H1 (cell line): ENCODE measurements around the gene PTGES. TPM values are rescaled to one million over a fixed set of nuclear protein-coding genes. Genes with fewer than 3 reads are reported as not detected.

Source experiments
- CTCF ChIA-PET: fragments of 300-600 bp; sonication (Branson Sonifier 250); formaldehyde crosslinking; loops from one replicate; lab custom pipeline; 2021; ENCODE audit not compliant: partially characterized antibody; lab: Charles Lee
- POLR2A ChIA-PET: fragments of 300-600 bp; sonication (Branson Sonifier 250); formaldehyde crosslinking; loops from one replicate; lab custom pipeline; 2021; ENCODE audit warnings: inconsistent platforms; ENCODE audit not compliant: partially characterized antibody; lab: Charles Lee
- DNase-seq, 2 experiments: peaks; one replicate each; pipeline versions ENCODE4 v3.0.0 to v3.0.0-alpha.2; 2010 to 2022; ENCODE audit warnings: low spot score in 2 of 2, low read depth in 1 of 2, mixed read lengths in 1 of 2
- FAIRE-seq: peaks from 2 replicates; lab custom pipeline; 2011; peaks lifted over from hg19 to GRCh38; lab: Jason Lieb, UNC
- H2AFZ ChIP-seq: 2 replicates; pipeline ENCODE4 v1.8.1; 2012; ENCODE audit warnings: low read length, inconsistent platforms
- H2AK5ac ChIP-seq: 2 replicates; pipeline ENCODE4 v1.6.1; 2013; ENCODE audit warnings: low read depth, low read length
- H2BK120ac ChIP-seq: replicated peaks from 2 replicates; pipeline ENCODE3; 2013; ENCODE audit warnings: low read depth, low read length, inconsistent platforms
- H2BK12ac ChIP-seq: 2 replicates; pipeline ENCODE4 v1.6.1; 2013; ENCODE audit warnings: low read depth, low read length
- H2BK15ac ChIP-seq: 2 replicates; pipeline ENCODE4 v1.6.1; 2013; ENCODE audit warnings: low read length
- H2BK20ac ChIP-seq: 2 replicates; pipeline ENCODE4 v1.6.1; 2013; ENCODE audit warnings: low read length
- H2BK5ac ChIP-seq: 2 replicates; pipeline ENCODE4 v1.6.1; 2013; ENCODE audit warnings: low read depth, low read length
- H3K14ac ChIP-seq: 2 replicates; pipeline ENCODE4 v1.6.1; 2013; ENCODE audit warnings: inconsistent platforms; ENCODE audit not compliant: insufficient read length
- H3K18ac ChIP-seq: 2 replicates; pipeline ENCODE4 v1.6.1; 2013; ENCODE audit warnings: low read length; ENCODE audit errors: extremely low read depth
- H3K23ac ChIP-seq: 2 replicates; pipeline ENCODE4 v1.6.1; 2013; ENCODE audit warnings: inconsistent platforms; ENCODE audit not compliant: insufficient read length
- H3K23me2 ChIP-seq: 2 replicates; pipeline ENCODE4 v1.6.1; 2013; ENCODE audit warnings: low read depth, low read length
- H3K27ac ChIP-seq: 2 replicates; pipeline ENCODE4 v1.6.1; 2011; ENCODE audit warnings: low read depth, low read length, inconsistent platforms
- H3K27me3 ChIP-seq, 4 experiments: replicated peaks in 1 of 4; 1 replicate in 1 of 4; 2 replicates in 3 of 4; pipeline versions ENCODE4 v1.6.1 to v1.8.1; 2011 to 2013; ENCODE audit warnings: low read length in 3 of 4, mild to moderate bottlenecking in 3 of 4, inconsistent platforms in 2 of 4, mixed read lengths in 2 of 4, moderate library complexity in 1 of 4; ENCODE audit not compliant: control insufficient read depth in 3 of 4, insufficient read depth in 3 of 4; ENCODE audit errors: extremely low read depth in 1 of 4
- H3K36me3 ChIP-seq, 4 experiments: 2 replicates each; pipeline versions ENCODE4 v1.6.1 to v1.8.1; 2011 to 2013; ENCODE audit warnings: mild to moderate bottlenecking in 4 of 4, low read length in 3 of 4, moderate library complexity in 2 of 4, control low read depth in 1 of 4, inconsistent platforms in 1 of 4; ENCODE audit not compliant: insufficient read depth in 4 of 4, control insufficient read depth in 2 of 4
- H3K4ac ChIP-seq: replicated peaks from 2 replicates; pipeline ENCODE3; 2013; ENCODE audit warnings: low read length, low read depth, mixed read lengths, inconsistent platforms; ENCODE audit not compliant: insufficient read length
- H3K4me1 ChIP-seq, 4 experiments: replicated peaks in 1 of 4; 1 replicate in 1 of 4; 2 replicates in 3 of 4; pipeline versions ENCODE4 v1.6.1 to v1.8.1; 2011 to 2013; ENCODE audit warnings: low read length in 3 of 4, inconsistent platforms in 2 of 4, mixed read lengths in 1 of 4; ENCODE audit not compliant: insufficient read depth in 4 of 4, control insufficient read depth in 3 of 4
- H3K4me2 ChIP-seq, 2 experiments: 2 replicates each; pipeline versions ENCODE4 v1.6.1 to v1.8.1; 2011 to 2013; ENCODE audit warnings: low read depth in 2 of 2, low read length in 2 of 2, control low read depth in 1 of 2, inconsistent platforms in 1 of 2, mild to moderate bottlenecking in 1 of 2; ENCODE audit not compliant: insufficient read depth in 1 of 2
- H3K4me3 ChIP-seq, 4 experiments: fragments of 200-600, 300-600 bp in 1 of 4; sonication (generic), shearing (Covaris generic), sonication (Bioruptor Twin) in 1 of 4; 2 replicates each; pipeline versions ENCODE4 v1.5.1 to v1.8.1; 2011 to 2016; ENCODE audit warnings: low read length in 4 of 4, low read depth in 3 of 4, control low read depth in 2 of 4, inconsistent platforms in 2 of 4, mild to moderate bottlenecking in 2 of 4, mixed read lengths in 1 of 4, moderate library complexity in 1 of 4; ENCODE audit not compliant: insufficient read depth in 2 of 4; ENCODE audit errors: extremely low read depth in 1 of 4
- H3K56ac ChIP-seq: replicated peaks from 2 replicates; pipeline ENCODE3; 2013; ENCODE audit warnings: low read depth, mild to moderate bottlenecking, mixed read lengths, low read length, inconsistent platforms; ENCODE audit not compliant: insufficient read length
- H3K79me1 ChIP-seq: 2 replicates; pipeline ENCODE4 v1.6.1; 2013; ENCODE audit warnings: low read depth, low read length, control low read depth
- H3K79me2 ChIP-seq, 2 experiments: 2 replicates each; pipeline versions ENCODE4 v1.6.1 to v1.8.1; 2012 to 2013; ENCODE audit warnings: low read length in 2 of 2, mild to moderate bottlenecking in 2 of 2, inconsistent platforms in 1 of 2; ENCODE audit not compliant: insufficient read depth in 2 of 2, control insufficient read depth in 1 of 2
- H3K9ac ChIP-seq, 4 experiments: replicated peaks in 1 of 4; 1 replicate in 1 of 4; 2 replicates in 3 of 4; pipeline versions ENCODE4 v1.6.1 to v1.8.1; 2011 to 2013; ENCODE audit warnings: low read depth in 3 of 4, low read length in 3 of 4, control low read depth in 2 of 4, mild to moderate bottlenecking in 2 of 4, moderate library complexity in 2 of 4, inconsistent platforms in 1 of 4; ENCODE audit errors: extremely low read depth in 1 of 4
- H3K9me3 ChIP-seq, 2 experiments: 2 replicates each; pipeline versions ENCODE4 v1.6.1 to v1.8.1; 2012 to 2013; ENCODE audit warnings: mild to moderate bottlenecking in 2 of 2, moderate library complexity in 2 of 2, control low read depth in 1 of 2, inconsistent platforms in 1 of 2, low read depth in 1 of 2, low read length in 1 of 2, mixed read lengths in 1 of 2; ENCODE audit not compliant: insufficient read depth in 2 of 2
- H4K20me1 ChIP-seq, 2 experiments: replicated peaks in 1 of 2; 2 replicates each; pipeline versions ENCODE3 to v1.8.1; 2011 to 2013; ENCODE audit warnings: inconsistent platforms in 2 of 2, low read length in 2 of 2, mild to moderate bottlenecking in 1 of 2; ENCODE audit not compliant: insufficient read depth in 2 of 2, control insufficient read depth in 1 of 2
- H4K5ac ChIP-seq: 2 replicates; pipeline ENCODE4 v1.6.1; 2013; ENCODE audit warnings: low read length, low read depth, mixed read lengths, inconsistent platforms; ENCODE audit not compliant: insufficient read length
- H4K8ac ChIP-seq: 2 replicates; pipeline ENCODE4 v1.8.0; 2013; ENCODE audit warnings: mild to moderate bottlenecking, moderate library complexity, low read length, inconsistent platforms; ENCODE audit not compliant: insufficient read depth; ENCODE audit errors: extremely low read depth
- H4K91ac ChIP-seq: replicated peaks from 2 replicates; pipeline ENCODE3; 2013; ENCODE audit warnings: low read length, mixed read lengths, inconsistent platforms; ENCODE audit not compliant: insufficient read length
- CHD1 ChIP-seq: IDR thresholded peaks from 2 replicates; pipeline ENCODE4 v1.6.1; 2012; ENCODE audit warnings: low read depth, low read length, improper control_type of control experiment
- EZH2 ChIP-seq: fragments of 200-600 bp; sonication (generic); IDR thresholded peaks from 2 replicates; pipeline ENCODE4 v1.7.1; 2012; ENCODE audit warnings: low read depth, mild to moderate bottlenecking, moderate library complexity, low read length, inconsistent platforms; ENCODE audit not compliant: severe bottlenecking
- HDAC6 ChIP-seq: IDR thresholded peaks from one replicate; pipeline ENCODE4 v1.7.1; 2012; ENCODE audit warnings: low read depth, mild to moderate bottlenecking, inconsistent platforms, low read length, moderate library complexity
- KDM5A ChIP-seq: fragments of 200-600 bp; IDR thresholded peaks from 2 replicates; pipeline ENCODE4 v1.7.1; 2012; ENCODE audit warnings: mild to moderate bottlenecking, low read length, inconsistent platforms, mixed read lengths
- RBBP5 ChIP-seq: IDR thresholded peaks from 2 replicates; pipeline ENCODE4 v1.7.1; 2012; ENCODE audit warnings: low read depth, mild to moderate bottlenecking, inconsistent platforms, low read length, moderate library complexity, borderline replicate concordance
- RFX5 ChIP-seq: IDR thresholded peaks from 2 replicates; pipeline ENCODE4 v1.6.1; 2011; ENCODE audit warnings: low read depth, low read length, improper control_type of control experiment, borderline replicate concordance
- SIN3A ChIP-seq, 2 experiments: IDR thresholded peaks in 1 of 2; conservative IDR thresholded peaks in 1 of 2; 2 replicates each; pipeline ENCODE4 v1.6.1; 2011 to 2012; ENCODE audit warnings: low read length in 2 of 2, improper control_type of control experiment in 1 of 2, low read depth in 1 of 2, mild to moderate bottlenecking in 1 of 2
- SIRT6 ChIP-seq: IDR thresholded peaks from one replicate; pipeline ENCODE4 v1.7.1; 2012; ENCODE audit warnings: low read length, inconsistent platforms
- WGBS, 2 experiments: shearing (Covaris generic) in 1 of 2; methylation state at CpG; one replicate each; pipeline versions ENCODE4 v1.1.6 to v1.1.7; 2013 to 2015; ENCODE audit warnings: low lambda C conversion rate in 2 of 2, mixed read lengths in 2 of 2, inconsistent platforms in 1 of 2, low coverage in 1 of 2, missing lambda C conversion rate in 1 of 2; ENCODE audit not compliant: insufficient replicate concordance in 2 of 2, insufficient coverage in 1 of 2, insufficient read length in 1 of 2; ENCODE audit errors: extremely low coverage in 1 of 2, missing lambda C conversion rate in 1 of 2; 5-methylcytosine and 5-hydroxymethylcytosine counted together
- polyA plus RNA-seq, 7 experiments: library from polyadenylated mRNA; depleted of rRNA in 3 of 7; stranded (reverse) in 5 of 7; unstranded in 2 of 7; fragments of >200 nt in 5 of 7; fragments of 200-250 nt in 2 of 7; gene quantifications; 1 replicate in 5 of 7; 2 replicates in 1 of 7; 4 replicates in 1 of 7; pipeline versions ENCODE4 v1.2.1 to v1.2.3, GENCODE V29; 2011 to 2013; ENCODE audit warnings: missing spikeins in 2 of 7, mixed read lengths in 2 of 7
- total RNA-seq: library from RNA; stranded (reverse); fragmentation: NEBNext Ultra II Directional; extraction: Animal tissue kit (Norgen Biotek cat#: 25700); gene quantifications from 2 replicates; pipeline ENCODE4 v1.2.1, GENCODE V29; 2021

Gene PTGES
- total and polyA plus RNA-seq, 2 of the 8 experiments (the other 6 are each of a cell fraction or from before 2014, with no cell fraction given) = 3.2 to 5.1 TPM

- Histone ChIP-seq H3K4me3 (no peak overlapping the region), H4K91ac (no peak overlapping the region), H3K27me3 (no peaks in the 10 kb centered on the region; a peak in 2 of 7 replicates), H2BK20ac (no peak overlapping the region), H3K27ac (no peak overlapping the region), H2BK15ac (no peak overlapping the region), H2AK5ac (no peak overlapping the region), H3K4ac (no peak overlapping the region), H3K79me1 (no peaks in the 10 kb centered on the region), H2BK120ac (no peak overlapping the region), H2AFZ (no peak overlapping the region), H3K4me1 (peaks cover 0 to 4% (median 1%) of the 10 kb centered on the region in 4 experiments; a peak in 5 of 7 replicates), H3K36me3 (no peaks in the 10 kb centered on the region), H3K23ac (no peak overlapping the region), H3K9ac (no peak overlapping the region), H3K4me2 (no peak overlapping the region), H3K56ac (no peak overlapping the region), H3K18ac (no peak overlapping the region), H3K23me2 (peaks cover 4% of the 10 kb centered on the region), H3K9me3 (no peaks in the 10 kb centered on the region), H3K79me2 (no peaks in the 10 kb centered on the region), H4K5ac (no peak overlapping the region), H2BK12ac (no peak overlapping the region), H2BK5ac (no peak overlapping the region), H4K8ac (peak overlapping the region; percentile 79), H3K14ac (no peak overlapping the region), H4K20me1 (no peaks in the 10 kb centered on the region)
- 90% methylated on average over 16 of the region's 16 CpGs; no CpG with 5 or more reads in 1 of the 2 experiments for whole genome bisulfite sequencing, 2 experiments
- DNase-seq (no peak), FAIRE-seq (no peak)
- CTCF ChIA-PET = interaction anchor here (0.6 to 12.9 kb wide), 14 partner anchors 10 to 176 kb away, joined by 3 to 250 read pairs (median 8); partner anchors contain the start of gene PTGES
- POLR2A ChIA-PET = interaction anchor here (0.7 to 1.3 kb wide), 2 partner anchors 13 to 17 kb away, joined by 3 read pairs; no protein-coding TSS in a partner anchor
- TF ChIP-seq KDM5A (no peak), CHD1 (no peak), EZH2 (no peak), SIN3A (conservative IDR thresholded peaks at IDR 0.05 in 1 of 2, IDR thresholded peaks at IDR 0.05 in 1 of 2; ENCODE audit: low read depth in 1 of 2, low read length in 2 of 2) (no peak), SIRT6 (no peak), RBBP5 (no peak), HDAC6 (no peak), RFX5 (no peak)
These were observed 13.4 kb downstream of the PTGES start for GRCh38 chr9:129739432-129739831.
